GM12878 (cell line): ENCODE results near the gene SP4. TPM values are rescaled to one million over a fixed set of nuclear protein-coding genes. Genes with fewer than 3 reads are reported as not detected.

Experiments
- ATAC-seq: fragments of 200-7000 bp; cut with Tn5 transposase; 3 replicates; pipeline ENCODE4 v1.9.1; 2020; ENCODE audit warnings: mild to moderate bottlenecking, moderate library complexity
- BruUV-seq: library from RNA; stranded (reverse); fragments of 400-500 nt; replicated peaks from 2 replicates; lab custom pipeline; 2021; lab: Mats Ljungman, UMichigan
- CTCF ChIA-PET: fragments of 300-600 bp; sonication (Branson Sonifier 250); formaldehyde crosslinking; extraction: SDS; loops from one replicate; lab custom pipeline; 2021; ENCODE audit warnings: inconsistent platforms; lab: Yijun Ruan, JAX
- POLR2A ChIA-PET: fragments of 350-600 bp; formaldehyde crosslinking; extraction: SDS; loops from one replicate; lab custom pipeline; 2021; ENCODE audit warnings: inconsistent platforms; lab: Charles Lee
- RAD21 ChIA-PET: fragments of 300-600 bp; sonication (Branson Sonifier 250); formaldehyde crosslinking; loops from one replicate; lab custom pipeline; 2023; ENCODE audit warnings: antibody characterized with exemption; ENCODE audit not compliant: unreplicated experiment; lab: Charles Lee
- SMC1A ChIA-PET: fragments of 300-600 bp; sonication (Branson Sonifier 250); formaldehyde crosslinking; loops from one replicate; lab custom pipeline; 2023; ENCODE audit not compliant: unreplicated experiment, uncharacterized antibody; lab: Charles Lee
- DNase-seq: peaks from one replicate; pipeline ENCODE4 v3.0.0-alpha.2; 2011; ENCODE audit warnings: low read depth, low spot score
- FAIRE-seq: peaks from 3 replicates; lab custom pipeline; 2011; peaks lifted over from hg19 to GRCh38; lab: Jason Lieb, UNC
- H2AFZ ChIP-seq: 2 replicates; pipeline ENCODE4 v1.6.0; 2011; ENCODE audit warnings: low read depth, low read length, control low read depth; ENCODE audit not compliant: control insufficient read depth
- H3K27ac ChIP-seq: 2 replicates; pipeline ENCODE4 v1.5.1; 2011; ENCODE audit warnings: control low read depth; ENCODE audit not compliant: control insufficient read depth, insufficient read depth
- H3K27me3 ChIP-seq, 2 experiments: replicated peaks in 1 of 2; 2 replicates each; pipeline versions ENCODE4 v1.6.0 to v1.6.1; 2011; ENCODE audit warnings: low read length in 1 of 2; ENCODE audit not compliant: control insufficient read depth in 2 of 2, insufficient read depth in 2 of 2
- H3K36me3 ChIP-seq, 2 experiments: 2 replicates each; pipeline ENCODE4 v1.5.1; 2011; ENCODE audit warnings: low read length in 1 of 2; ENCODE audit not compliant: control insufficient read depth in 2 of 2, insufficient read depth in 2 of 2
- H3K4me1 ChIP-seq: 2 replicates; pipeline ENCODE4 v1.6.1; 2011; ENCODE audit warnings: mild to moderate bottlenecking, low read length, moderate library complexity, mixed read lengths; ENCODE audit not compliant: control insufficient read depth, insufficient read depth
- H3K4me2 ChIP-seq: 2 replicates; pipeline ENCODE4 v1.6.0; 2011; ENCODE audit warnings: control low read depth; ENCODE audit not compliant: control insufficient read depth, insufficient read depth
- H3K4me3 ChIP-seq: fragments of 200-600 bp; sonication (generic); 2 replicates; pipeline ENCODE4 v1.5.1; 2016
- H3K79me2 ChIP-seq: 2 replicates; pipeline ENCODE4 v1.6.0; 2011; ENCODE audit warnings: low read length; ENCODE audit not compliant: control insufficient read depth, insufficient read depth
- H3K9ac ChIP-seq: 2 replicates; pipeline ENCODE4 v1.8.0; 2011; ENCODE audit warnings: low read length, control low read depth, mixed read lengths; ENCODE audit not compliant: control insufficient read depth, insufficient read depth
- H3K9me3 ChIP-seq: replicated peaks from 3 replicates; pipeline ENCODE4 v1.5.1; 2011; ENCODE audit warnings: mild to moderate bottlenecking, low read length; ENCODE audit not compliant: control insufficient read depth, insufficient read depth
- H4K20me1 ChIP-seq: 2 replicates; pipeline ENCODE4 v1.6.0; 2011; ENCODE audit not compliant: control insufficient read depth, insufficient read depth
- BACH1 ChIP-seq: fragments of 450-650 bp; IDR thresholded peaks from 2 replicates; pipeline ENCODE4 v1.6.1; 2017; ENCODE audit warnings: mild to moderate bottlenecking, borderline replicate concordance
- BCL11A ChIP-seq: IDR thresholded peaks from 2 replicates; pipeline ENCODE4 v1.6.1; 2011; ENCODE audit warnings: low read depth, low read length
- BHLHE40 ChIP-seq, 2 experiments: fragments of 450-650 bp in 1 of 2; IDR thresholded peaks; 2 replicates each; pipeline ENCODE4 v1.6.1; 2011 to 2017; ENCODE audit warnings: low read depth in 2 of 2, borderline replicate concordance in 1 of 2, improper control_type of control experiment in 1 of 2, low read length in 1 of 2, mild to moderate bottlenecking in 1 of 2
- CHD1 ChIP-seq: IDR thresholded peaks from 2 replicates; pipeline ENCODE4 v1.6.1; 2012; ENCODE audit warnings: low read depth, low read length, improper control_type of control experiment
- DPF2 ChIP-seq: fragments of 450-650 bp; IDR thresholded peaks from 2 replicates; pipeline ENCODE4 v1.6.1; 2017; ENCODE audit warnings: mild to moderate bottlenecking
- EGR1 ChIP-seq, 2 experiments: IDR thresholded peaks; 1 replicate in 1 of 2; 2 replicates in 1 of 2; pipeline ENCODE4 v1.6.1; 2011 to 2012; ENCODE audit warnings: low read depth in 2 of 2, low read length in 2 of 2, borderline replicate concordance in 1 of 2, mild to moderate bottlenecking in 1 of 2, moderate library complexity in 1 of 2
- EZH2 ChIP-seq: IDR thresholded peaks from 2 replicates; pipeline ENCODE4 v1.6.1; 2012; ENCODE audit warnings: low read depth, mild to moderate bottlenecking, control low read depth, inconsistent platforms, low read length, borderline replicate concordance; ENCODE audit not compliant: control insufficient read depth
- MEF2B ChIP-seq: fragments of 450-650 bp; IDR thresholded peaks from 2 replicates; pipeline ENCODE4 v1.6.1; 2018; ENCODE audit warnings: mild to moderate bottlenecking, moderate library complexity; ENCODE audit not compliant: partially characterized antibody, poor library complexity, severe bottlenecking
- NFXL1 ChIP-seq: fragments of 450-650 bp; IDR thresholded peaks from 2 replicates; pipeline ENCODE4 v1.6.1; 2017; ENCODE audit warnings: antibody characterized with exemption, mild to moderate bottlenecking, borderline replicate concordance
- POLR2AphosphoS2 ChIP-seq: IDR thresholded peaks from 2 replicates; pipeline ENCODE4 v1.6.1; 2011; ENCODE audit warnings: low read depth, mild to moderate bottlenecking, low read length, improper control_type of control experiment, moderate library complexity
- RAD21 ChIP-seq: IDR thresholded peaks from 2 replicates; pipeline ENCODE4 v1.6.1; 2011; ENCODE audit warnings: mild to moderate bottlenecking, low read depth, low read length, moderate library complexity; ENCODE audit not compliant: insufficient read depth
- SP1 ChIP-seq: IDR thresholded peaks from one replicate; pipeline ENCODE4 v1.6.1; 2011; ENCODE audit warnings: low read depth, low read length
- YBX1 ChIP-seq: fragments of 450-650 bp; IDR thresholded peaks from 2 replicates; pipeline ENCODE4 v1.6.1; 2016; ENCODE audit warnings: antibody characterized with exemption
- WGBS: methylation state at CpG from one replicate; pipeline ENCODE4 v1.1.6; 2016; ENCODE audit warnings: low lambda C conversion rate; ENCODE audit not compliant: insufficient replicate concordance, insufficient coverage; ENCODE audit errors: missing lambda C conversion rate; 5-methylcytosine and 5-hydroxymethylcytosine counted together
- in situ Hi-C: fragments of 300-500 bp; cut with MboI; formaldehyde crosslinking; loops from 9 replicates; pipeline ENCODE4 v1.14.3; 2018; ENCODE audit warnings: mixed read lengths
- intact Hi-C: fragments of 100-400 bp; cut with micrococcal nuclease; formaldehyde crosslinking; loops from one replicate; pipeline ENCODE4 v1.14.2; 2022; ENCODE audit not compliant: unreplicated experiment
- polyA plus RNA-seq, 11 experiments: library from polyadenylated mRNA; depleted of rRNA in 4 of 11; unstranded in 6 of 11; stranded (reverse) in 5 of 11; fragments of >200 nt; fragmentation: Nextera tagmentation in 4 of 11; fragmentation: Illumina TruSeq in 1 of 11; extraction: Ambion mirVana in 4 of 11; extraction: Trizol in 1 of 11; gene quantifications; 1 replicate in 1 of 11; 2 replicates in 10 of 11; pipeline versions ENCODE4 v1.2.1 to v1.2.3, GENCODE V29; 2011 to 2016; ENCODE audit warnings: inconsistent platforms in 2 of 11, missing spikeins in 2 of 11, low read depth in 1 of 11
- total RNA-seq, 4 experiments: library from RNA; depleted of rRNA in 3 of 4; stranded (reverse); fragments of >200 nt in 3 of 4; fragmentation: Illumina TruSeq in 1 of 4; extraction: Trizol in 1 of 4; gene quantifications; 2 replicates each; pipeline versions ENCODE4 v1.2.1 to v1.2.3, GENCODE V29; 2013 to 2021
- TF ChIP-seq, protein P1 (sequence below): IDR thresholded peaks from 2 replicates; pipeline ENCODE4 v1.6.1; 2012; ENCODE audit warnings: improper control_type of control experiment, low read depth, low read length; ENCODE audit not compliant: insufficient replicate concordance
- TF ChIP-seq, protein P2 (sequence below): IDR thresholded peaks from 2 replicates; pipeline ENCODE4 v1.6.1; 2012; ENCODE audit warnings: low read depth, low read length, improper control_type of control experiment
- TF ChIP-seq, protein P3 (sequence below): fragments of 450-650 bp; IDR thresholded peaks from 2 replicates; pipeline ENCODE4 v1.6.1; 2018; ENCODE audit warnings: mild to moderate bottlenecking, low read depth, moderate library complexity; ENCODE audit not compliant: partially characterized antibody

Gene SP4
- total and polyA plus RNA-seq, 10 of the 15 experiments (the other 5 are each of a cell fraction or from before 2014, with no cell fraction given) = 6.2 to 32.4 (median 16.1) TPM

DNA sequence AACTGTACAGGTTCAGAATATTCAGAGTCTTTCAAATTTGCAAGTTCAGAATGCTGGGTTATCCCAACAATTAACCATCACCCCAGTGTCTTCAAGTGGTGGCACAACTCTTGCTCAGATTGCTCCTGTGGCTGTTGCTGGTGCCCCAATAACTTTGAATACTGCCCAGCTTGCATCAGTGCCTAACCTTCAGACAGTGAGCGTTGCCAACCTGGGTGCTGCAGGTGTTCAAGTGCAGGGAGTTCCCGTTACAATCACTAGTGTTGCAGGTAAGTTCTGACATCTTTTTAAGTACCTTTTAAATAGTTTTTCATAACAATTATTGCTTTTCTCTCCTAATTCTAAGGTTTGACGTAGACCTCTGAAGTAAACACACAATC is 2.7 kb downstream of the SP4 start:
- Histone ChIP-seq H3K27me3 (no peaks in the 10 kb centered on the region), H3K79me2 (peaks cover 40% of the 10 kb centered on the region), H3K9ac (no peak overlapping the region), H2AFZ (no peak overlapping the region), H3K4me1 (peaks cover 15% of the 10 kb centered on the region), H3K9me3 (no peaks in the 10 kb centered on the region), H3K36me3 (peaks cover 0 to 4% of the 10 kb centered on the region in 2 experiments; a peak in 1 of 4 replicates), H4K20me1 (no peaks in the 10 kb centered on the region), H3K27ac (no peak overlapping the region), H3K4me2 (peak overlapping the region; percentile 71), H3K4me3 (peak overlapping the region; percentile 95)
- DNase-seq (no peak), FAIRE-seq (no peak), ATAC-seq (no peak)
- ChIA-PET POLR2A (interaction anchor here (0.6 to 3.3 kb wide), 2 partner anchors 10 to 36 kb away, joined by 3 to 13 read pairs; no protein-coding TSS in a partner anchor), SMC1A (interaction anchor here (0.7 to 6.0 kb wide), 14 partner anchors 9 to 178 kb away, joined by 3 to 43 read pairs (median 4); no protein-coding TSS in a partner anchor), RAD21 (interaction anchor here (0.8 to 2.5 kb wide), 11 partner anchors 10 to 175 kb away, joined by 3 to 17 read pairs (median 4); no protein-coding TSS in a partner anchor), CTCF (interaction anchor here (0.6 to 2.9 kb wide), 7 partner anchors 19 to 170 kb away, joined by 3 to 13 read pairs (median 3); no protein-coding TSS in a partner anchor)
- in situ Hi-C loops (no loop called here), intact Hi-C loops (no loop called here)
- no TSS peak for BruUV-seq
- 65% methylated on average over 3 of the region's 3 CpGs for WGBS
- TF ChIP-seq BACH1 (no peak), RAD21 (no peak), CHD1 (no peak), DPF2 (no peak), POLR2AphosphoS2 (no peak), SP1 (no peak), YBX1 (no peak), EZH2 (no peak), BHLHE40 (IDR thresholded peaks at IDR 0.05; ENCODE audit: borderline replicate concordance in 1 of 2, low read depth in 2 of 2, low read length in 1 of 2) (no peak), MEF2B (no peak), BCL11A (no peak), EGR1 (IDR thresholded peaks at IDR 0.05; ENCODE audit: borderline replicate concordance in 1 of 2, low read depth in 2 of 2, low read length in 2 of 2) (no peak), NFXL1 (no peak)
- TF ChIP-seq, protein P1, sequence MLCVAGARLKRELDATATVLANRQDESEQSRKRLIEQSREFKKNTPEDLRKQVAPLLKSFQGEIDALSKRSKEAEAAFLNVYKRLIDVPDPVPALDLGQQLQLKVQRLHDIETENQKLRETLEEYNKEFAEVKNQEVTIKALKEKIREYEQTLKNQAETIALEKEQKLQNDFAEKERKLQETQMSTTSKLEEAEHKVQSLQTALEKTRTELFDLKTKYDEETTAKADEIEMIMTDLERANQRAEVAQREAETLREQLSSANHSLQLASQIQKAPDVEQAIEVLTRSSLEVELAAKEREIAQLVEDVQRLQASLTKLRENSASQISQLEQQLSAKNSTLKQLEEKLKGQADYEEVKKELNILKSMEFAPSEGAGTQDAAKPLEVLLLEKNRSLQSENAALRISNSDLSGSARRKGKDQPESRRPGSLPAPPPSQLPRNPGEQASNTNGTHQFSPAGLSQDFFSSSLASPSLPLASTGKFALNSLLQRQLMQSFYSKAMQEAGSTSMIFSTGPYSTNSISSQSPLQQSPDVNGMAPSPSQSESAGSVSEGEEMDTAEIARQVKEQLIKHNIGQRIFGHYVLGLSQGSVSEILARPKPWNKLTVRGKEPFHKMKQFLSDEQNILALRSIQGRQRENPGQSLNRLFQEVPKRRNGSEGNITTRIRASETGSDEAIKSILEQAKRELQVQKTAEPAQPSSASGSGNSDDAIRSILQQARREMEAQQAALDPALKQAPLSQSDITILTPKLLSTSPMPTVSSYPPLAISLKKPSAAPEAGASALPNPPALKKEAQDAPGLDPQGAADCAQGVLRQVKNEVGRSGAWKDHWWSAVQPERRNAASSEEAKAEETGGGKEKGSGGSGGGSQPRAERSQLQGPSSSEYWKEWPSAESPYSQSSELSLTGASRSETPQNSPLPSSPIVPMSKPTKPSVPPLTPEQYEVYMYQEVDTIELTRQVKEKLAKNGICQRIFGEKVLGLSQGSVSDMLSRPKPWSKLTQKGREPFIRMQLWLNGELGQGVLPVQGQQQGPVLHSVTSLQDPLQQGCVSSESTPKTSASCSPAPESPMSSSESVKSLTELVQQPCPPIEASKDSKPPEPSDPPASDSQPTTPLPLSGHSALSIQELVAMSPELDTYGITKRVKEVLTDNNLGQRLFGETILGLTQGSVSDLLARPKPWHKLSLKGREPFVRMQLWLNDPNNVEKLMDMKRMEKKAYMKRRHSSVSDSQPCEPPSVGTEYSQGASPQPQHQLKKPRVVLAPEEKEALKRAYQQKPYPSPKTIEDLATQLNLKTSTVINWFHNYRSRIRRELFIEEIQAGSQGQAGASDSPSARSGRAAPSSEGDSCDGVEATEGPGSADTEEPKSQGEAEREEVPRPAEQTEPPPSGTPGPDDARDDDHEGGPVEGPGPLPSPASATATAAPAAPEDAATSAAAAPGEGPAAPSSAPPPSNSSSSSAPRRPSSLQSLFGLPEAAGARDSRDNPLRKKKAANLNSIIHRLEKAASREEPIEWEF = no peak
- TF ChIP-seq, protein P2, sequence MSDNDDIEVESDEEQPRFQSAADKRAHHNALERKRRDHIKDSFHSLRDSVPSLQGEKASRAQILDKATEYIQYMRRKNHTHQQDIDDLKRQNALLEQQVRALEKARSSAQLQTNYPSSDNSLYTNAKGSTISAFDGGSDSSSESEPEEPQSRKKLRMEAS = no peak
- TF ChIP-seq, protein P3, sequence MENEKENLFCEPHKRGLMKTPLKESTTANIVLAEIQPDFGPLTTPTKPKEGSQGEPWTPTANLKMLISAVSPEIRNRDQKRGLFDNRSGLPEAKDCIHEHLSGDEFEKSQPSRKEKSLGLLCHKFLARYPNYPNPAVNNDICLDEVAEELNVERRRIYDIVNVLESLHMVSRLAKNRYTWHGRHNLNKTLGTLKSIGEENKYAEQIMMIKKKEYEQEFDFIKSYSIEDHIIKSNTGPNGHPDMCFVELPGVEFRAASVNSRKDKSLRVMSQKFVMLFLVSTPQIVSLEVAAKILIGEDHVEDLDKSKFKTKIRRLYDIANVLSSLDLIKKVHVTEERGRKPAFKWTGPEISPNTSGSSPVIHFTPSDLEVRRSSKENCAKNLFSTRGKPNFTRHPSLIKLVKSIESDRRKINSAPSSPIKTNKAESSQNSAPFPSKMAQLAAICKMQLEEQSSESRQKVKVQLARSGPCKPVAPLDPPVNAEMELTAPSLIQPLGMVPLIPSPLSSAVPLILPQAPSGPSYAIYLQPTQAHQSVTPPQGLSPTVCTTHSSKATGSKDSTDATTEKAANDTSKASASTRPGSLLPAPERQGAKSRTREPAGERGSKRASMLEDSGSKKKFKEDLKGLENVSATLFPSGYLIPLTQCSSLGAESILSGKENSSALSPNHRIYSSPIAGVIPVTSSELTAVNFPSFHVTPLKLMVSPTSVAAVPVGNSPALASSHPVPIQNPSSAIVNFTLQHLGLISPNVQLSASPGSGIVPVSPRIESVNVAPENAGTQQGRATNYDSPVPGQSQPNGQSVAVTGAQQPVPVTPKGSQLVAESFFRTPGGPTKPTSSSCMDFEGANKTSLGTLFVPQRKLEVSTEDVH = no peak
